C4-2B (cell line): Measurements from ENCODE around the gene SMIM26.
"Not testable (repeated sequence)": the region's sequence is repeated elsewhere in the genome, so short reads cannot be mapped to it uniquely, and the experiment has no call there.

ENCODE experiments used
- ZFX ChIP-seq: fragments of 450-650 bp; IDR thresholded peaks from 2 replicates; pipeline ENCODE4 v1.6.1; 2017
- TF ChIP-seq, protein P1 (sequence below): fragments of 450-650 bp; conservative IDR thresholded peaks from 2 replicates; pipeline ENCODE4 v1.5.1; 2017; ENCODE audit warnings: mild to moderate bottlenecking

DNA sequence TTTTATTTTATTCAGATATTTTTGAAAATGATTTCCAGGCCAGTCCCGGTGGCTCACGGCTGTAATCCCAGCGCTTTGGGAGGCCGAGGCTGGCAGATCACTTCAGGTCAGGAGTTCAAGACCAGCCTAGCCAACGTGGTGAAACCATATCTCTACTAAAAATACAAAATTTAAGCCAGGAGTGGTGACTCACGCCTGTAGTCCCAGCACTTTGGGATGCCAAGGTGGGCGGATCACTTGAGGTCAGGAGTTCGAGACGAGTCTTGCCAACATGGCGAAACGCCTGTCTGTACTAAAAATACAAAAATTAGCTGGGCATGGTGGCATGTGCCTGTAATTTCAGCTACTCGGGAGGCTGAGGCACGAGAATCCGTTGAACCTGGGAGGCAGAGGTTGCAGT, 40.5 kb upstream of the SMIM26 start:
- TF ChIP-seq, protein P1, sequence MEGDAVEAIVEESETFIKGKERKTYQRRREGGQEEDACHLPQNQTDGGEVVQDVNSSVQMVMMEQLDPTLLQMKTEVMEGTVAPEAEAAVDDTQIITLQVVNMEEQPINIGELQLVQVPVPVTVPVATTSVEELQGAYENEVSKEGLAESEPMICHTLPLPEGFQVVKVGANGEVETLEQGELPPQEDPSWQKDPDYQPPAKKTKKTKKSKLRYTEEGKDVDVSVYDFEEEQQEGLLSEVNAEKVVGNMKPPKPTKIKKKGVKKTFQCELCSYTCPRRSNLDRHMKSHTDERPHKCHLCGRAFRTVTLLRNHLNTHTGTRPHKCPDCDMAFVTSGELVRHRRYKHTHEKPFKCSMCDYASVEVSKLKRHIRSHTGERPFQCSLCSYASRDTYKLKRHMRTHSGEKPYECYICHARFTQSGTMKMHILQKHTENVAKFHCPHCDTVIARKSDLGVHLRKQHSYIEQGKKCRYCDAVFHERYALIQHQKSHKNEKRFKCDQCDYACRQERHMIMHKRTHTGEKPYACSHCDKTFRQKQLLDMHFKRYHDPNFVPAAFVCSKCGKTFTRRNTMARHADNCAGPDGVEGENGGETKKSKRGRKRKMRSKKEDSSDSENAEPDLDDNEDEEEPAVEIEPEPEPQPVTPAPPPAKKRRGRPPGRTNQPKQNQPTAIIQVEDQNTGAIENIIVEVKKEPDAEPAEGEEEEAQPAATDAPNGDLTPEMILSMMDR: not testable (repeated sequence)
- TF ChIP-seq ZFX: not testable (repeated sequence)
